Measurements from ENCODE around the gene DIP2C.
"Not testable (repeated sequence)": the region's sequence is repeated elsewhere in the genome, so short reads cannot be mapped to it uniquely, and the experiment has no call there.

The DIP2C gene

DNA sequence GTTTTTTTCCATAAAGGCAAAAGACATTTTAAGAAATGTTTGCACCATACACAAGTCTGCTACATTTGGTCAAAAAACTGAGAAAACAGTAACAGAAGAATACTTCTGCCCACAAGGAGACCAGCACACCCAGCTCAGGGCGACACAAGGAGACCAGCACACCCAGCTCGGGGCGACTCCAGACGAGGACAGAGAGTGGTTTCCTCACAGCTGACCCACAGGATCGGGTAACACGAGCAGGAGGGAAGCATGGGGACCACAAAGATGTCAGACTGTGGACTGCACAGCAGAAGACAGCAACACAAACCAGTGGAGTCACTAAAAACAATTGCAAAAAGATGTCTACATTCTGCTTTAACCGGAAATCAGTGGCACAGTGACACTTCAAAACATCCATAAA, 237.6 kb downstream of the DIP2C start:
- no peak for DNase-seq (ENCODE audit: low read depth in 2 of 2)

DNA sequence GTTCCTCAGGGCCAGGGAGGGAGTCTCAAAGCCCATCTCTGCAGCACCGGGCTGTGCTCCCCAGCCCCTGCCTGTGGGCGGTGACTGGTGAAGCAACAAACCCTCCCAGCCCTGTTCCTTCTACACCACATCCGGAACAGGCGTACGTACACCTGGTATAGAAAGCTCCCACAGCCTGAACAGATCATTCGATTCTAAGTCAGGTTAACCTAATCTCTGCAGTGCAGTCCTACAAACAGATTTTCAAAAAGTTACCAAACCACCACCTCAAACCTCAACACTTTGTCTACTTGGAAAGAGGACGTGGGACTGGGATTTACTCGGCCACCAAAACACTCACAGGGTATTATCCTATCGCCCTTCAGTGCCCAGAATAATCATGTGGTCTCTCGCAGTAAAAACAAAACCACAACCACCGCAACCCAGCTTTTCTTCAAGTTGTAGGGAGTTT, 238.4 kb downstream of the DIP2C start:
- DNase-seq (ENCODE audit: low read depth in 2 of 2) = peak; percentile 17 to 41

DNA sequence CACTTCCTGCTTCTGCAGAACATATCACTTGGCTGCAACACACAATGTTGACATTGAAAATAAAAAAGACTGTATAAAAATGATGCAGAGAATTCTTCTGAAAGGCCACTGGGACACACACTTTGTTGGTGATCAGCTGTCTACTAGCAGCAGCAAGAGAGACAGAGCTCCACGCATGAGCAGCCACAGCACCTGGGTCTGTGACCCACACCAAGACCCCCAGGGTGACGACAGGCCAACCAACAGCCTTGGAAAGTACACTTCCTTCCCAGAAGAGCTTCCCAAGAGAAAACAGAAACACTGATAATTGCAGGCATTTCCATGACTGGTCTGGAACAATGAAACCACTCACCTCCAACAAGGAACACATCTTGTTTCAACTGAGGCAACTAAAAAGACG, 239.0 kb downstream of the DIP2C start:
- DNase-seq (ENCODE audit: low read depth in 2 of 2) = no peak

DNA sequence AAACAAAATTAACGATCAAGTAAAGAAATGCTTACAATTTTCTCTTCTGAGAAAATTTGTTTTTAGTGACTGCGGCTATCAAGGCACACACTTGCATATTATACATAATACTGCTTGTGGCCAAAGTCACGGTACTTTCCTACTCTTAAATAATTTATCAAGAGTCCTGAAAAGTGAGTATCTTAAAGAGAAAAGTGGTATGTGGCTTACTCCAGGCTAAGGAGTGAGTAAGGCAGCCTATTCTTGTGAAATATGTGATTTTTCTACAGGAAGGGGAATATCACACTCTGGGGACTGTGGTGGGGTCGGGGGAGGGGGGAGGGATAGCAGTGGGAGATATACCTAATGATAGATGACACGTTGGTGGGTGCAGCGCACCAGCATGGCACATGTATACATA, 240.1 kb downstream of the DIP2C start:
- not testable (repeated sequence) for DNase-seq (ENCODE audit: low read depth in 2 of 2)

DNA sequence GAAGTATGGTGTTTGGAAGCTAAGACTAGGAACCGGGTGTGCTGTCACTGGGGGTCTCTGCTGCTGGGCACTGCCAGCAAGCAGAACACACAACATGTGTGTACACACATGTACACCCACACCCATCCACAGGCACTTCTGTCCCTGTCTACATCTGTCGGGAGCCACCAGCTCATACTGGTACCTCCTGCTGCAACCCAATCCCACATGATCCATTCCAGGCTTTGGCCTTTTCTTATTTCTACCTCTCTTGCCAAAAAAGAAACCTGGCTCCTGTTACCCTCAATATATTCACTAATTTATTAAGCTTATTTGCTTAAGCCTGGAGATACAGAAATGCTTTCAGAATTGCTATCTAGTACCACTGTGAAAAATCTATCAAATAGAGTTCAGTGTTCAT, 246.0 kb downstream of the DIP2C start:
- no peak for DNase-seq (ENCODE audit: low read depth in 2 of 2)

DNA sequence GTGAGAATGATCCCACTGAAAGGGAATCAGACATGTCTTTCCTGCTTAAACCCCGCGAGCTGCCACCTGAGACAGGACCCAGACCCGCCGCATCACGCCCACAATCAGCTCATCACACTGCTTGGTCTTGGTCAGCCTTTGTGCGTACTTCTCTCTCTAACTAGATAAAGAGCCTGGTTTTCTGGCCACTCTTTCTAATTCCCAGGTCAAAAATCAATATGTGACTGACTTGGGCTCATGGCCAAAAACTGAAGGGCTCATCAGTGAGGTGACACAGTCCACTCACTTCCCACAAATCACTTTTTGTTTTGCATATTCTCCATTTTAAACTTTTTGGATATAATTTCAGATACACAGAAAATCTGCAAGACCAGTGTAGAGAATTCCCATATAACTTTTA, 247.3 kb downstream of the DIP2C start:
- DNase-seq (ENCODE audit: low read depth in 2 of 2) = no peak

DNA sequence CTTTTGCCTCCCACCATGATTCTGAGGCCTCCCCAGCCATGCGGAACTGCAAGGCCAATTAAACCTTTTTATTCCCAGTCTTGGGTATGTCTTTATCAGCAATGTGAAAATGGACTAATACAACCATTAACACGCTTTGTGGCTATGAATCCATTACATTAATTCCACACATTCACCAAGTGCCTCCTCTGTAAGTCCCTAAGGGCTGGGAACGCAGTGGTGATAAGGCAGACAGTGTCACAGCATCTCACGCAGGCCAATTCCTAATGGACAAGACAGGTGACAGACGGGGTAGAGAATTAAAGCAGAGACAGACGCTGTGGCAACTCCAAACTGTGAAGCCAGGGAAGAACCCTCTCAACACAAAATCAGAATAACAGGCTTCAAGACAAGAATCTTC, 247.8 kb downstream of the DIP2C start:
- DNase-seq (ENCODE audit: low read depth in 2 of 2) = no peak

DNA sequence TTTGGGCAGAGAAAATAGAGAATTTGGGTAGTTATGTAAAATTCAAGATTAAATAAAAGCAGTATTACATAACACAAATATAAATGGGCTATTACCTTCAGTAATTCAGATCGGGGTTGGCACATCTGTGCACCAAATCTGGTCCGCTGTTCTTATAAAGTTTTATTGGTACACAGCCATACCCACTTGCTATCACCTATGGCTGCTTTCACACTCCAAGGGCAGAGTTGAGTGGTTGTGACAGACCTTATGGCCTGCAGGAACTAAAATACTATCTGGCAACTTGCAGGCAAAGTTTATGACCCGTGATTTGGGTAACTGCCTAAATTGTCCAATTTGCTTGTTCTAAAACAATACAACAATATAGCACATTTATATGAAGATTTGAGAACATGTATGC, 249.3 kb downstream of the DIP2C start:
- DNase-seq (ENCODE audit: low read depth in 2 of 2) = no peak

DNA sequence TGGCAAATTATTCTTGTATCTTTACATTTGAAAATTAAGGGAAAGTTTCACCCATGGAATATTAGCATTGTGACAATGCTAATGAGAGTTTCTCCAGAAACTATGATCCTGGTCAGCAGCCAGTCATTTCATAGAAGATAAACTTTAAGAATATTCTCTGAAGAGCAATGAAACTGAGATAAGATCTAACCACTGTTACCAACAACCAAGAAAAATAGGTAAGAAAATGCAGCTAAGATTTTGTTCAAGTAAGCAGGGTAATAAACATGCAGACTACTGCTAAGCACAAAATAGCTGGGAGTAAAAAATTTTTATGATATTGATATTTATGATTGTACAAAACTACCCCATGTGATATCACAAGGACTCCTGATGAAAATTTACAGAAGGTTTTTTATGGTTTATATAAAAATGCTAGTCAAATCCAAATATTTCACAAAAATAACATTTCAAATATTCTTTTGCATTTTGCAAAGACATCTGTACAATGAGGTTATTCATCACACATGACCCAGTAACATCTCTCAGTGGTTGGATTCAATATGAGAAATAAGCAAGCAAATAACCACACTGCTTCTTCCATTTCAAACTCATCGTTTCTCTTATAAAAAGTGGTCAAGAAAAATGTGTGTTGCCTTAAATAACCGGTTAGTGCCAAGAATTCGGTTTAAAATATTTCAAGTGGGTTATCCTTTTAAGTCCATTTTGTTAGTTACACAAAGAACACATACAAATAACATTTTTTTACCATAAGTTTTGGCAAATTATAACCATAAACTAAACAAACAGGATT, 251.6 kb downstream of the DIP2C start:
- no peak for DNase-seq (ENCODE audit: low read depth in 2 of 2)

DNA sequence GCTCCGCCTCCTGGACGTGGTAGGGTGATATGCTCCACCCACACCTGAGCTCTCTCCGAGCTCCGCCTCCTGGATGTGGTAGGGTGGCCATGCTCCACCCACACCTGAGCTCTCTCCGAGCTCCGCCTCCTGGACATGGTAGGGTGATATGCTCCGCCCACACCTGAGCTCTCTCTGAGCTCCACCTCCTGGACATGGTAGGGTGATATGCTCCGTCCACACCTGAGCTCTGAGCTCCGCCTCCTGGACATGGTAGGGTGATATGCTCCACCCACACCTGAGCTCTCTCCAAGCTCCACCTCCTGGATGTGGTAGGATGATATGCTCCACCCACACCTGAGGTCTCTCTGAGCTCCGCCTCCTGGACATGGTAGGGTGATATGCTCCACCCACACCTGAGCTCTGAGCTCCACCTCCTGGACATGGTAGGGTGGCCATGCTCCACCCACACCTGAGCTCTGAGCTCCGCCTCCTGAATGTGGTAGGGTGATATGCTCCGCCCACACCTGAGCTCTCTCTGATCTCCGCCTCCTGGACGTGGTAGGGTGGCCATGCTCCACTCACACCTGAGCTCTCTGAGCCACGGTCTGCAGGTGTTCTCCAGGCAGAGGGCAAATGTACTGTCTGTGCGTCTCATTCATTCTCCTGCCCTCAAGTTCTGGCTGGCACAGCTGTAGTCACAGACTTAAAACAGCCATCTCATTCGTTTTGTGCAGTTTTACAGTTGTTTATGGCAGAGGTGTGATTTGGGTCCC, 252.4 kb downstream of the DIP2C start:
- DNase-seq (ENCODE audit: low read depth in 2 of 2) = no peak

DNA sequence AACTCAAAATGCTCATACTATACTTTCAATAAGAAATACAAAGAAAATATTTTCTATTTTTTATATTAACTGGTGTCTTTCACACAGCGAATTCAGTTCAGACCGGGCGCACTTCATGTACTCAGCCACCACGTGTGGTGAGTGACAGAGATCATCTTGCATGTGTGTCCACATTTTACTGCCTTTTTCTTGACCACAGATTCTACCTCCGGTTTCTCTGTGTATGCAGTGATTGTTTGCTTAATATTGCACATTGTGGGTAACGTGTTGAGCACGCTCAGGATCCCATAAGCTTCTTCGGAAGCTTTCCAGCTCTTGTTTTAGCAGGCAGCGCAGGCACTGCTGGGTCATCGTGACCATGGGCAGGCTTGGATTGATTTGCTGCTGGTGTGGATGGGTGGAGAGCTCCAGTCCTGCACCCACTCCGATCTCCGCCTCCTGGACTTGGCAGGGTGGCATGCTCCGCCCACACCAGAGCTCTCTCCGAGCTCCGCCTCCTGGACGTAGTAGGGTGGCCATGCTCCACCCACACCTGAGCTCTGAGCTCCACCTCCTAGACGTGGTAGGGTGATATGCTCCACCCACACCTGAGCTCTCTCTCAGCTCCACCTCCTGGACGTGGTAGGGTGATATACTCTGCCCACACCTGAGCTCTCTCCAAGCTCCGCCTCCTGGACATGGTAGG, 253.3 kb downstream of the DIP2C start:
- no peak for DNase-seq (ENCODE audit: low read depth in 2 of 2)

DNA sequence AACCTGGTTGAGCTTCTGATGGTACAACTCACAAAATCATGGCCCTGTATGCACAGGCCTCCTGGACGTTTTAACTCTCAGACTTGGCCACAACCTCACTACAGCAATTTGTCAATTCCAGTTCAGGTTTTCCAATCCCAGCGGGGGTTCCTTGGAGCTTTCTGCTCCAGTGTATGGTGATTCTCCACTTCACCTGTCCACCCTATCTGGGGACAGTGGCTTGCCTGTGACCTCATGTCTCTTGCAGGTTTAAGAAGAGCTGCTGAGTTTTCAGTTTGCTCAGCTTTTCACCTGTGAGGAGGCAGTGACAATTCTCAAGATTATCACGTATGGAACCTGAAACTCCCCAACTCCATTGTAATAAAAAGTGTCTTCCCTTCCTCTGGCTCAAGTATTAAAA, 254.1 kb downstream of the DIP2C start:
- DNase-seq (ENCODE audit: low read depth in 2 of 2) = no peak

DNA sequence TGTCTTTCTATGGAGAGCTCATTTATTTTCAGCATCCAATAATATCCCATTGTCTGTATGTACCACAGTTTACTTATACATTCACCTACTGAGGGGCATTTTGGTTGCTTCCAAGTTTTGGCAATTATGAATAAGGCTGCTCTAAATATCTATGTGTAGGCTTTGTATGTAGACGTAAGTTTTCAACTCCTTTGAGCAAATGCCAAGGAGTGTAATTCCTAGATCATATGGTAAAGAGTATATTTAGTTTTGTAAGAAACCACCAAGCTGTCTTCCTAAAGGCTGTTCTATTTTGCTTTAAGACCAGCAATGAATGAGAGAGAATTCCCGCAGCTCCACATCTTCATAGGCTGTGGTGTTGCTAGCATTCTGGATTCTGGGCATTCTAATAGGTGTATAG, 259.8 kb downstream of the DIP2C start:
- no peak for DNase-seq (ENCODE audit: low read depth in 2 of 2)

DNA sequence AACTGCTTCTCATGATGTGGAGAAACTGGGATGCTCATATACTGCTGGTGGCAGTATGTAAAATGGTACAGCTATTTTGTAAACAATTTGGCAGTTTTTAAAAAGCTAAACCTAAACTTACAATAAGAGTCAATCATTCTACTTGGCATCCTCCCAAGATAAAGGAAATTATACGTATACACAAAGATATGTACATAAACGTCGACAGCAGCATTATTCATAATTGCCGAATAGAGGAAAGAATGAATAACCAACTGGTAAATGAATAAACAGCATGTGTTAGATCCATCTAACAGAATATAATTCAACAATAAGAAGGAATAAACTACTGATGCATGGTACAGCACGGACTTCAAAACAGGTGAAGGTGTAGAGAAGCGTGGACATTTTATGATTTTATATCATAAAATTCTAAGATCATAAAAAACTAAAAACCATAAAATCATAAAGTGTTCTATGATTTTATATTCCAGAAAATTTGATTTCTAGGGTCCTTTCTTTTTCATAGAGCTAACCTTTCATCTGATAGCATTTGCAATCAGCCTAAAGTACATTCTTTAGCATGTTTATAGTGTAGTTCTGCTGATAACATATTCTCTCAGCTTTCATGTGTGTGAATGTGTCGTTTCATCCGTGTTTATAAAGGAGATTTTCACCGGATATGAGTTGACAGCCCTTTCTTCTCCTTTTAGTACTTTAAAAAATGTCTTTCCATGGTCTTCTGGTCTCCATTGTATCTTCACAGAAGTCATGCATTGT, 261.5 kb downstream of the DIP2C start:
- DNase-seq (ENCODE audit: low read depth in 2 of 2) = no peak

DNA sequence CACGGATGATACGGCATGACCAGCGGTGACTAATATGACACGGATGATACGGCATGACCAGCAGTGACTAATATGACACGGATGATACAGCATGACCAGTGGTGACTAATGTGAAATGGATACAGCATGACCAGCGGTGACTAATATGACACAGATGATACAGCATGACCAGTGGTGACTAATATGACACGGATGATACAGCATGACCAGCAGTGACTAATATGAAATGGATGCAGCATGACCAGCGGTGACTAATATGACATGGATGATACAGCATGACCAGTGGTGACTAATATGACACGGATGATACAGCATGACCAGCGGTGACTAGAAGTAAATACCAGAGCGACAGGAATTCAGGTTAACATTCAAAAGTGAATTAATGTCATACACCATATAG, 264.1 kb downstream of the DIP2C start:
- not testable (repeated sequence) for DNase-seq (ENCODE audit: low read depth in 2 of 2)

DNA sequence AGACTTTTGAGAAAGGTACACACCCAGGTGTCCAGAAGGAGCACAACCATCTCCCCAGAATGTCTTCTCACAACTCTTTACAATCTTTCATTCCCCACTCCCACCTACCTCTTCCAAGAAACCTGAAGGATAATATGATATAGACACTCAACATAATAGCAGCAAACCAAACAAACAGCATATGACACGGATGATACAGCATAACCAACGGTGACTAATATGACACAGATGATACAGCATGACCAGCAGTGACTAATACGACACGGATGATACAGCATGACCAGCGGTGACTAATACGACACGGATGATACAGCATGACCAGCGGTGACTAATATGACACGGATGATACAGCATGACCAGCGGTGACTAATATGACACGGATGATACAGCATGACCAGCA, 264.7 kb downstream of the DIP2C start:
- DNase-seq (ENCODE audit: low read depth in 2 of 2) = not testable (repeated sequence)

DNA sequence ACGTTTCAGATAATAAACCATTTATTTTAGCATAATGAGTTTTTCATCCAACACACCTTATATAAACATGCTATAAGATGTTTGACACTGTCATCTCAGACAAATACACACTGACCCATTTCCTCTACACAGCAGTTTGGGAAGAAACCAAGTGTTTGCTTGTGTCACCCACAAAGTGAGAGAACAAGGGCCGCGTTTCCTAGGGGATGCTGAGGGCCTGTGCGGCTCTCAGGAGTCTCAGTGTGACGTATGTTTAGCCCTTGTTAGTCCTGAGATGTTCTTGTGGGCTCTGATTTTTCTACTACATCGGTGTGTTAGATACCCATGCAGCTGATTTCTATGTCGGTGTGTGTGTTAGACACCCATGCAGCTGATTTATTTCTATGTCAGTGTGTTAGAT, 266.3 kb downstream of the DIP2C start:
- DNase-seq (ENCODE audit: low read depth in 2 of 2) = no peak

DNA sequence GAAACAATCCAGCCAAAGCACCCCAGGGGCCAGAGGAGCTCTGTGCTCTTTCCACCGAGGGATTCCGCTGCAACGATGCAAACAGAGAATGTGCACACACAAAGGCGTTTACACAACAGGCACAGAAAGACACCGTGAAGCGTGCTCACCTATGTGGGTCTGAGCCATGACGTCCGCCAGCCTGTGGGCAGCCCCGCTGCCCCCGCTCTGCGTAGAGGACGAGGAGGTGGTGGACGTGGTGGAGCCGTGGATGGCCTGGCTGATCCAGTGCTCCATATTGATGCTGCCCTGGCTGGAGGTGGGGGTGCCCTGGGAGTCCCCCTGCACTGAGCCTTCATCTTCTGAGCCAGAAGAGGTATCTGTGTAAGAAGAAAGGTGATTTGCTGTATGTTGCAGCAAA, 266.8 kb downstream of the DIP2C start:
- no peak for DNase-seq (ENCODE audit: low read depth in 2 of 2)

DNA sequence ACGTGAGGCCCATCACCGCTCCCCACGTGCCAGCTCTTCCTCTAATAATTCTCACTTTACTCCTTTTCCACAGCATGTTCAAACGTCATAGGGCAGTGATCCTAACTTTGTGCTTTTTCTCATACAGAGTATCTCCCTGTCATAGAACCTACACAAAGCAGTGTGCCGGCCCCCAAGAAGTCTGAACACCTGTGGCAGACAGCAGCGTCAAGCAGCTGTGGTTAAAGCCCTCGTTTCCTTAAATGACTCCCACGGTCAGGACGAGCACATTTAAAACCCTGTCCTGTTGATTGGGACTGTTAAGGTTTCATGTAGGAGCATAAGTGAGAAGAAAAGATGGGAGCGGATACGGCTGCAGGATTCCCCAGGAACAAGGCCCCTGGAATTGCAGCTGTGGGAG, 267.2 kb downstream of the DIP2C start:
- no peak for DNase-seq (ENCODE audit: low read depth in 2 of 2)

DNA sequence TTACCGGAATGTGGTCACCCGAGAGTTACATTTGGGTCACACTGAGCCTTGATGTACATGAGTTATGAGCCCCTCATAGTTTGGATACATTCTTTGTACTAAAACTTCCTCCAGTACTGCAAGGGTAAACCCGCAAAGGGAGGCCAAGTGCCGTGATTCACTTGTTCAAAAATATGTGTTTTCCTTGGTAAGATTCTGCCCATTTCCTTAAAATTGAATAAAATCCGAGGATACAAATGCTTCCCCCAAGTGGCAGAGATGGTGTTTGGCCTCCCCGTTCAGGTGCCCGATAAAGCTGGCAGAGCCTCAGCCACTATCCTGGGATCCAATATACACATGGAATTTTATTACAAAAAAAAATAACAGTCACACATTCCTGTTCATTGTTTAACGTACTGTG, 268.3 kb downstream of the DIP2C start:
- no peak for DNase-seq (ENCODE audit: low read depth in 2 of 2)

DNA sequence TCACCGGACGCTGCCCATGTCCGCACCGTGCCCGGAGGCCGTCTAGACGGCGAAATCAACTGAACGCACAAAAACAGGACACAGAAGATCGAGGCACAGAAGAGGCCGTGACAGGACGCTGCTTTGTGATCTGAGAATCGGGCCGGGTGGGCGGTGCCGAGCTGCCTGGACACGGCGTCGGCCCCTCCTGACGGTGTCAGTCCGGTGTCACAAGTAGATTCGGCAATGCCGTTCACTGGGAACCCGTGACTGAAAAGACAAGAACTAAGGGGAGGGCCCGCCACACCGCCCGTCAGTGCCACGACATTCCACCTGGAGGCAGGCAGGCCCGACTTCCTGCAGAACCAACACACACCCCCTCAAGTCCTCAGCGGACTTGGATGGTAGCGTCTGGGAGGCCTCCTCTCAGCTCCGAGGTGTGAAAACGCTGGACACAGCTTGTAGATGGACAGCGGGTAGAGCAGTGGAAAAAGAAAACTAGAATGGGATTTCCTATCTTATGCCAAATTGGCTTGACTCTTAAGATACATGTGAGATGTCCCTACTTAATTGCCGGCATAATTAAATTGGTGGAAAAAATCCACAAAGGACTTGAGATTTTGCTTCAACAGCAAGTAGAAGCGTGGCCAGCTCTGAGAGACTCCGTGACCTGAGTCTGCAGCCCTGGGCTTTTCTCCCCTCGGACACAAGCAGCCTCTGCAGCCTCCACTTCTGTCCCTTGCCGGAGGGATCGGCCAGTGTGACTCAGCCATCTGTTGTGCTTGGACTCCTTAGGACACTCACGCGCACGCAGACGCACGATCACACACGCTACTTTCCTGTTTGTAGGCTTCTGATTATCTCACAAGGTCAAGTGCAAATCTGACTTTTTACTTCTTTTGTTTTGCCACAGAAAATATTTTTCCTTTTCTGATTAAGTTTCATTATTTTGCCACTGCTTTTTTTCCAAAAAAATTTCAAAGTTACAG, 269.0 kb downstream of the DIP2C start:
- DNase-seq (ENCODE audit: low read depth in 2 of 2) = no peak

Data from stimulated activated CD4-positive, alpha-beta T cell treated with anti-CD3 and anti-CD28 coated beads, Interleukin-1b, Interleukin-23, amount 100 ng/mL, for 4 hours (primary cell).